Central memory CD4-positive, alpha-beta T cell (primary cell): ENCODE results near the gene STARD4.

Experiments used
- DNase-seq: peaks from one replicate; pipeline ENCODE4 v3.0.0; 2022

The STARD4 gene

GRCh38 chr5:111520908-111521307 is 8.6 kb upstream of the STARD4 start:
- DNase-seq = no peak

GRCh38 chr5:111518777-111519176 is 6.4 kb upstream of the STARD4 start:
- no peak for DNase-seq

GRCh38 chr5:111517853-111518501 is 5.6 kb upstream of the STARD4 start:
- DNase-seq = no peak

GRCh38 chr5:111514087-111514486 is 1.8 kb upstream of the STARD4 start:
- DNase-seq = no peak

GRCh38 chr5:111513131-111513520 is 791 bp upstream of the STARD4 start:
- no peak for DNase-seq

- no peak for DNase-seq
Observed at GRCh38 chr5:111511831-111512374, 432 bp downstream of the STARD4 start.

- DNase-seq = no peak
Observed at GRCh38 chr5:111511174-111511830, 1.0 kb downstream of the STARD4 start.

- DNase-seq = no peak
Observed at GRCh38 chr5:111509119-111509518, 3.2 kb downstream of the STARD4 start.

- DNase-seq = no peak
Observed at GRCh38 chr5:111507276-111507675, 5.1 kb downstream of the STARD4 start.

- no peak for DNase-seq
Observed at GRCh38 chr5:111505096-111505495, 7.2 kb downstream of the STARD4 start.

GRCh38 chr5:111502956-111503355 is 9.4 kb downstream of the STARD4 start:
- DNase-seq = no peak

- DNase-seq = no peak
Observed at GRCh38 chr5:111498346-111498745, 14.0 kb downstream of the STARD4 start.

- DNase-seq = no peak
Observed at GRCh38 chr5:111495159-111495558, 17.2 kb downstream of the STARD4 start.

GRCh38 chr5:111494355-111494999 is 17.9 kb downstream of the STARD4 start:
- no peak for DNase-seq

- DNase-seq = no peak
Observed at GRCh38 chr5:111493031-111493430, 19.3 kb downstream of the STARD4 start.

- no peak for DNase-seq
Observed at GRCh38 chr5:111488353-111488752, 24.0 kb downstream of the STARD4 start.

GRCh38 chr5:111486926-111487325 is 25.4 kb downstream of the STARD4 start:
- DNase-seq = no peak

- no peak for DNase-seq
Observed at GRCh38 chr5:111486055-111486454, 26.3 kb downstream of the STARD4 start.

- no peak for DNase-seq
Observed at GRCh38 chr5:111480346-111480745, 32.0 kb downstream of the STARD4 start.

GRCh38 chr5:111478898-111479297 is 33.4 kb downstream of the STARD4 start:
- no peak for DNase-seq

- no peak for DNase-seq
Observed at GRCh38 chr5:111478266-111478665, 34.1 kb downstream of the STARD4 start.

- DNase-seq = no peak
Observed at GRCh38 chr5:111472579-111472978, 39.8 kb downstream of the STARD4 start.

- DNase-seq = no peak
Observed at GRCh38 chr5:111472096-111472495, 40.2 kb downstream of the STARD4 start.

GRCh38 chr5:111469903-111470302 is 42.4 kb downstream of the STARD4 start:
- no peak for DNase-seq
